NCI-H2029 treated with DMSO at 0.1 percent for 48 hours (cell line): ENCODE measurements around the gene FAM193A.
"Not testable (repeated sequence)": the region's sequence is repeated elsewhere in the genome, so short reads cannot be mapped to it uniquely, and the experiment has no call there.

Experiments
- DNase-seq: peaks from one replicate; lab custom pipeline; 2025; lab: John Stamatoyannopoulos, UW

FAM193A gene

DNA sequence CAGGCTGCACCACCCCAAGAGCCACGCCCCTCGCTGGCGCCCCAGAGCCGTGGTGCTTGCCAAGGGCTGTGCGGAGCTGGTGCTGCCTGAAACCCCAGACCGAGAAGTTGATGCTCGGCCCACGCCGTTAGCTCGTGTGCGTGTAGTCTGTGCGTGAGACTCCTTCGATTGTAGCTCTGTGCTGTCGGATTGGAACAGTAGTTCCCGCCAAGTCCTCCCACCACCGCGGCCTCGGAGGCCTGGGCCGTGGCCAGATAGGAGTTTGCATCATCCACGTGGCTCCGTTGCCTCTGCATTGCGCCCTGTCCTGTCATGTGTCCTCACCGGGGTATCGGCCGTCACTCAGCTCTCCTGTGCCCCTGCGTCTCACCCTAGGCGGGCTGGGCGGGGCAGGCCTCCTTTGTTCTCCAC is 195.5 kb downstream of the FAM193A start:
- no peak for DNase-seq

DNA sequence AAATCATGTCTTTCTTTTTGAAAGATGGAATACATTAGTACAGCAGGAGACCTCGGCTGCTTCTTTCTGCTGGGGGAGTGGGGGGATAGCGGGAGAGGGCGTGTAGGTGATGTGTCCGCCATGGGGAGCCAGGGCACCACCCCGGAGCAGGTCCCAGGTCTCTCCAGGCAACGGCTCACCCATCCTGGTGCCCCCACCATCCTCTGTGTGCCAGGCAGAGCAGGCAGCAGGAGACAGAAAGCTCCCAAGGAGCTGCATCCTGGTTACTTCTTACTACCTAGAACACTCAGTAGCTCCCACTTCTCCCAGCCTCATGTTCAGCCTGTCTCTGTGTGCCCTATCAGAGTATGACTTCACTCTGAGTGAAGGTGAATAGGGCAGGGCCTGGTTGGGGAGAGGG is 196.1 kb downstream of the FAM193A start:
- DNase-seq = no peak

GRCh38 chr4:2733001-2733843 is 196.8 kb downstream of the FAM193A start:
- DNase-seq = no peak

- DNase-seq = no peak
Measured at GRCh38 chr4:2733844-2734574, 197.6 kb downstream of the FAM193A start.

DNA sequence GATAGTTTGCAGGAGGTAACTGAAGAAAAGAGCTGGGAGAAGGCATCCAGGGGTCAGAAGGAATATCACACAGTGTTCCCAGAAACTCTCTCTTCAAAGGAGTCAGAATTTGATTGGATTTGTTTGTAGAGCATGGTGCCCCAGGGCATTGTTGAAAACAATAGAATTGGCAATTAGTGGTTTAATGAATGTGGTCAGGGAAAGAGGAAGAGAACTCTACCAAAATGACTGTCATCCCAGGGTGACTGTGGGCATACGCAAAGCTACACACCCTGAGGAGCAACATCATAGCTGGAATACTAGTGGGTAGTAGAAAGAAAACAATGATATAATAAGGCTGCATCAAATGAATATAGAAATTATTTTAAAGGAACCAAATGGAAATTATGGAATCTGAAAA is 198.2 kb downstream of the FAM193A start:
- no peak for DNase-seq

DNA sequence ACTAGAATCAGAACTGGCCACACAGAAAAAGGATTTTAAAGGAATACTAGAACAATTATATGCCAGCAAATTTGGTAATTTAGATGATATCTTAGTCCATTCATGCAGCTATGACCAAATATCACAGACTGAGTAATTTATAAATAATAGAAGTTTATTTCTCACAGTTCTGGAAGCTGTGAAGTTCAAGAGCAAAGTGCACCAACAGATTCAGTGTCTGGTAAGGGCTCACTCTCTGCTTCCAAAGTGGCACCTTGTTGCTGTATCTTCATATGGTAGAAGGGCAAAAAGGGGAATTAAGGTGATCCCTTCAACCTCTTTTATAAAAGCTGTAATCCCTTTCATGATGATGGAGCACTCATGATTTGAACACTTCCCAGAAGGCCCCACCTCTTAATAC is 199.4 kb downstream of the FAM193A start:
- no peak for DNase-seq

- not testable (repeated sequence) for DNase-seq
Measured at GRCh38 chr4:2738296-2738695, 201.8 kb downstream of the FAM193A start.

GRCh38 chr4:2741626-2742025 is 205.2 kb downstream of the FAM193A start:
- DNase-seq = no peak

GRCh38 chr4:2742081-2742822 is 205.8 kb downstream of the FAM193A start:
- no peak for DNase-seq

- DNase-seq = no peak
Measured at GRCh38 chr4:2742823-2743517, 206.5 kb downstream of the FAM193A start.

GRCh38 chr4:2743518-2744445 is 207.3 kb downstream of the FAM193A start:
- no peak for DNase-seq

GRCh38 chr4:2744576-2745270 is 208.3 kb downstream of the FAM193A start:
- no peak for DNase-seq

- no peak for DNase-seq
Measured at GRCh38 chr4:2745516-2745915, 209.1 kb downstream of the FAM193A start.

GRCh38 chr4:2745981-2746806 is 209.7 kb downstream of the FAM193A start:
- no peak for DNase-seq

GRCh38 chr4:2746891-2747695 is 210.6 kb downstream of the FAM193A start:
- DNase-seq = no peak

DNA sequence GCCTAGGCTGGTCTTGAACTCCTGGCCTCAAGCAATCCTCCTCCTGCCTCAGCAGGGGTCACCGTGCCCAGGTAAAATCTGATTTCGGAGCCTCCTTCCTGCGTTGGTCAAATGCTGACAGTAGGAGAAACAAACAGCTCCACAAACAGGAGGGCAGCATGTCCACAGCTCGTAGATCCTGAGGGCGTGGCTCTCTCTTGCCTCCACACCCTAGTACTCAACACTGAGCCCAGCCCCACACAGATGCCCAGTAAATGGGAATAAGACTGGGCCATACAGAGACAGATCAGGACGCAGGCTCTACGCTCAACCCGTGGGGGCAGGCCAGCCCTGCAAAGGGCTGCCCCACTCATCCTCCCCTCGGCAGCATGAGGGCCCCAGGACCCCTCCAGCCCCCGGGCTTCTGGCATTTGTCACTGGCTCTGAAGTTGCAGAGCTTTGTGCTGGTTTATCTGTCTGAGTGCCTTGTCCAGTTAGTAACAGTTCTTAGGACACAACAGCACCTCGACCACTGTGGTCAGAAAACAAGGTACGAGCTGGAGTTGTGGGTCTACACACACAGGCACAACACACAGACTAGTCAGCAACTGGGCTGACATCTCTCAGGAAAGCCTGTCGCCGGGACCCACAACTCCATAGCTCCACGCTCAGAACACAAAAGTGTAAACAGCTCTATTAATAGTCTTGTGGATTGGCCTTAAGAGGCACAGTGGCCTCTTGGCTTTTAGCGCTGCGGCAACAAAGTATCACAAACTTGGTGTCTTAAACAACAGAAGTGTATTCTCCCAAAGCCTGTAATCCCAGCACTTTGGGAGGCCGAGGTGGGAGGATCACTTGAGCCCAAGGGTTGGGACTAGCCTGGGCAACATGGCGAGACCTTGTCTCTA is 214.5 kb downstream of the FAM193A start:
- DNase-seq = no peak

- no peak for DNase-seq
Measured at GRCh38 chr4:2753436-2753835, 217.0 kb downstream of the FAM193A start.
